Left renal cortex interstitium (tissue), 4 donors: ENCODE results near the gene NKX6-1. TPM values are rescaled to one million over a fixed set of nuclear protein-coding genes. Genes with fewer than 3 reads are reported as not detected.

Experiments
- DNase-seq, 4 donors: peaks; one replicate each; pipeline ENCODE4 v3.0.0-alpha.2; 2013; ENCODE audit warnings: low read depth in 4 of 4, low spot score in 2 of 4, missing footprints in 1 of 4
- polyA plus RNA-seq, 4 donors: library from polyadenylated mRNA; unstranded; fragments of 120-200 nt; gene quantifications; one replicate each; pipeline ENCODE4 v1.2.1, GENCODE V29; 2013; ENCODE audit not compliant: insufficient read length in 4 of 4

Gene NKX6-1
- polyA plus RNA-seq, 4 donors, result 0.05 to 0.13 (median 0.09) TPM

DNA sequence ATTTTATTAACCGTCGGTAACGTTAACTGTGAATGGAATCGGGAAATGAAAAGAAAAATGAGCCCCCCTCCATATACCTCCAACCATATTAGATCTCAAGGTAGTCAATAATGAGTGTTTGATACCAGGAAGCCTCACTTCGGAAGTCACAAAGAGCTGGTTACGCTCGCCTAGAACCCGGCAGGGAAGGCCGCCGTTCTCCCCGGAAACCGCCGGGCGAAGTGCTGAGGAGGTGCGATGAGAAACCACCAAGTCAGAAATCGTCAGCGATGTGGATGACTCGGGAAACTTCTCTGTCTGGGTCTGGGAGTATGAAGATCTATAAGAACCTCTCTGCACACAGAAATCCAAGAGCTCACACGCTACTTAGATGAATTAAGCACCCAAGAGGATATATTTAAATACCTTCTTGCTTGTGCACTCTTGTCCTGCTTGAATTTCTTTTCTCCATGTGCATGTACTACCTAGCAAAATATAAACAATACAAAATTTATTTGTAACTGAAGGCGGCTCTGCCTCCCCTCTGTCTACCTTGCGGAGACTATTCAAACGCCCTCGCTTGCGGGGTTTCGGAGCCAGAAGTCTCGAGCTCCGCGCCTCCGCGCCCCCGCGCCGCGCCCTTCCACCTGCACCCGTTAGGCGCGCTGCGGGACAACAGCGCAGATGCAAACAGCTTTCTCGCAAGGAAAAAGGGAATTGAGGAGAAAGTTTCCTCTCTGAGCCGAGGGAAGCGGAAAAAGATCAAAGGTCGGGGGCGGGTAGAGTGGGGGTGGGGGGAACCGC is 17.8 kb downstream of the NKX6-1 start:
- no peak for DNase-seq

DNA sequence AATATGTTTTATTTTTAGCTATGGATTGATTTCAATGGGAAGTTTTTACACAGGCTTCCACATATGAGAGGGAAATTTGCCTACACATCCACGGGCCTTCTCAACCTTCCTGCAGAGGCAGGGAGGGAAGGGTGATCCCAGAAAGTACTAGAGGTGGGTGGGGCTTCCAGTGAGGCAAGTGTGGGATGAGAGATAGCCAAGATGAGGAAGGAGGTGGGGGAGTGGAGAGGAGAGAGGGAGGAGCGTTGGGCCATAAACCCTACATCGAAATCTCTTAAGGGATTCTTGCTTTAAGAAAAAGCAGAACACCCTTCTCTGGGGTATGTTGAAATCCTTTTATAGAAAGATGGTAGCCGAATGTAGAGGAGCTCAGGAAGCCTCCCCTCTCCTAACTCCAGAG is 19.0 kb downstream of the NKX6-1 start:
- no peak for DNase-seq

DNA sequence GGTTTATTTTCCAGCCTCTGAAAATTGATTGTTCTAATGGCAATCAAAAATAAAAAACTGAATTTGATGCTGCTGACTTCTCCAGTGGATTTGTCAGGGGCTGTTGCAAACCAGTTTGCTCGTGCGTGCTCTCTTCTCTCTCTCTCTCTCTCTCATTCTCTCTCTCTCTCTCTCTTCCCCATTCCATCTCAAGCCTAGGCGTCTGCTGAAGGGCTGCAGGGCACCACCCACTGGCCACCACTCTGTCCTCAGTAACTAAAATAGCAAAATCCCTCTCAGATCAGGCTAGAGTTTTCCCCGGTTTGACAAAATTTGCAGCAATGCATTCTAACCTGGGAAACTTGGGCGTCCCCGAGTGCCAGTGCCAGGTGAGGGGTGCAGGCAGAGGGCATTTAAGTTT is 19.4 kb downstream of the NKX6-1 start:
- no peak for DNase-seq

DNA sequence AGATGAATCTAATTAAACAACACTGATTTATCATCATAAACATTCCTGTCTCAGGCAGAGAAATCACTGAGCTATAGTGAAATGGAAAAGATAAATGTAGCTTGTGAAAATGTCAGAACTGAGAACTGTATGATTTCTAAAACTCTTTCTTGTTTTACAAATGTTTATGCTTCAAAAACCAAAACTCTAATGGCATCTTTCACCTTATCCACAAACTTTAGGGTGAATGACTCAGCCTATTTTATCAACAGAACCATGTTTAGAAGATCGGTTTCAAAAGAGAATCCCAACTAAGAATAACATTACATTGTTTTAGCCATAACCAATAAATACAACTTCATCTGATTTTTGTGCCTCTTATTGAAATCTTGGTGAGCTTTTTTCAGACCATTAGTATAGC is 21.4 kb downstream of the NKX6-1 start:
- DNase-seq, result no peak

DNA sequence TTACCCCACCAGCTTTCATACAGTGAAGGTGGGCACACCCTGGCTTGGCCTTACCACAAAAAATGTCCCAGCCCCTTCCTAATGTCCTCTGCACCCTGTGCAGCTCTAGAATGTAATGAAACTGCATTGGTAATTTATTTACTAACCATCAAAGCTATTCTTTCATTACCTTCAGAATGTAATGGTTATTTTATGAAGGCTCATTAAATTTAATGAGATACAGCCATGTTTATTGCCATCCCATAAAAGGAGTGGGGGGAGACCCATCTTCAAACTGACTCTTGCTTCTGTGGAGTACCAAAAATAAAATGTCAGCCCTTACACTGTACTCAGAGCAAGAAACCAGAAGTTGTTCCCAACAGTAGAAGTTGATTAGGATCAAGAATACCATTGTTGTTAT is 25.0 kb downstream of the NKX6-1 start:
- DNase-seq, result no peak

DNA sequence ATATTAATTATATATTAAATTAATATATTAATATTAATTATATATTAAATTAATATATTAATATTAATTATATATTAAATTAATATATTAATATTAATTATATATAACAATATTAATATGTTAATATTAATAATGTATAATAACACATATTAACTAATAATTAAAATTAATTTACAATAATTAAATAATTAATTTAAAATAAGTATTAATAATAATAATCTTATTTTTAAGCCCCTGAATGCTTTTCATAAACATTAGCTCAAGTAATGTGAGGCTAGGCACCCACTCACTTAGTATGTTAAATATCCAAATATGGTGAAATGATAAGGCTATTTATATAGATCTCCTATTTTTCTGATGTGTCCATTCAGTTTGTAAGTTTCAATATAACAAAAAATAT is 26.9 kb downstream of the NKX6-1 start:
- no peak for DNase-seq

DNA sequence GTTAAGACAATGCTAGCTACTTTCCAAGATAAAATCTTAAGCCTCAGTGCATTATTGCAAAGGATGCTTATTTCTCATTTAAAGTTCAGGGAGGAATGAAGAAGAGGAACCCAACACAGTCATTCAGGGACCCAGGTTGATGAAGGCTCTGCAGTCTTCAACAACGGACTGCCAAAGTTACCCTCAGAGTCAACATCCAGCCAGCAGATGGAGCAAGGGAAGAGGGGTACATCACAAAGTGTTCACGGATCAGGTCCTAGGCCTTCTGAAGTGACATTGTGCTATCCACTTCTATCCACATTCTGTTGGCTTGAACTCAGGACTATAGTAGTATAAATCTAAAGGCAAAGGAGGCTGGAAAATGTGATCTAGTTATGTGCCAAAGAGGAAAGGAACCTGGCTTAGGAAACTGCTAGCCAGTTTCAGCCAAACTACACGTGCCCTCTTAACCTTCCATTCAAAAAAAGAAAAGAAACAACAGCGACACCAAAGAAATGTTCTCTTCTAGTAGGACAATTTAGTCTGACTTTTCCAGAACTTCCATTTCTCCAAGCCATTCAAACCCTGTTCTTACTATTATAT is 28.8 kb downstream of the NKX6-1 start:
- DNase-seq, result no peak

DNA sequence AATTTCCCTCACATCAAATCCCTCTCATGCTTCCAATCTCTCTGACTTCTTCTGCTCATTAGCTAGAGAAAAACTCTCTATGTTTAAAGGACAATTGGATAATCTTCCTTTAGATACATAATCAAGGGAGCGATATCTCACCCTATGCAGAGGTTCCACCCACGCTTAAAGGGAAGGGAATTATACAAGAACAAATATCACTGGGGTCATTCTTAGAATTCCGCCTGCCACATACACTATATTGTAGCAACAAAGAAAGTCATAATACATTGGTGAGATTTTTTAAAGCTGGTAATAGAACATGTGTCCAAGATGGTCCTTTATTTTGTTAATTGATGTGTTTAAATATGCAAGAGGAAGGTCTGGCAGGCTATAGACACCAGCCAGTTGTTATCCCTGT is 31.5 kb downstream of the NKX6-1 start:
- no peak for DNase-seq

DNA sequence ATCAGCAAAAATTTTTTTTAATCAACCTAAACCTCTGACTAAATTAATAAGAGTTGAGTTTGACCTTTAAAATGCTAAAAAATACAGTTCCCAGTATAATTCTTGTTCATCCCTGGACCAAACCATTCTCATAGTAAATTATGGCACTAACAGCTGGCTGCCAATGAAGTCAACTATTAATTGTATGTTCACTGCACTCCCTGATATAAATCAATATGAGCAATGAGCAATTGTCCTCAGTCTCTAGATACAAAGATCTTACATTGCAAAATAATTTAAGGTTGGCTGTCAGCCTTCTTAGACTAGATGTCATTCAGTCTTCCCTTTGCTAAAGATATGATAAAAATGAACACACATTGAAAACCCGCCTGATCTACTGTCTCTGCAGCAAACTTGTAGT is 39.3 kb downstream of the NKX6-1 start:
- no peak for DNase-seq

DNA sequence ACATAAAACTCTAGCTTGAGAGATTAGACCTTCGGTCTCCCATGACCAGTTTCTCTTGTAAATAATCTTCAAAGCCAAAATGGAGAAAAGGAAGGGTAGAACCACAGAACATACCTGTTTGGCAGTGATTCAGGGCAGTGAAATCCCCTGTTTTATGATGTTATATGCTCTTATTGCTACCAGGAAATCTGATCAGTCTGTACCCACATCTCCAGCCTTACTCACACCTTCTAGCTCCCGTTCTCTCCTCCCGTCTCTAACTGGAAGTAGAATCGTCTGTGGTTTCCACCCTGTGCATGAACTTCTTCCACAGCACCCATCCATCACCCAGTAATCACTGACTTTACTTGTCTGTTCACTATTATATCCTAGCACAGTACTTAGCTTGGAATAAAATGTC is 42.9 kb downstream of the NKX6-1 start:
- DNase-seq, result no peak

DNA sequence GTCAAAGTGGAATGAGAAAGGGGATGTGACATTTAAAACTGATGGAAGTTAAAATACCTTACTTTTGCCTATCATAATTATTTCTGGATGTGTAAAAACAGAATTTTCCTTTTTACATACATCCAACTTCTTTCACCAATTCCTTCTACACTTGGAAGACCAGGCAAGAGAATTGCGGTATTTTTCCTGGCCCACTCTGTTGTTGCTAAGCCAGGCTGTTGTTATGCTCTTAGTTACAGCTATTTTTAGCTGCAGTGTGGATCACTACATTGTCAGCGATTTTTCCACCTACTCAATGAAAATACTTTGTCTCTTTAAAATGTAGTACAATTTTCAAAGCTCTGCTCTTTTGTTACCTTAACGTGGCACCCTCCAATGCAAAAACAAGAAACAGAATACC is 43.4 kb downstream of the NKX6-1 start:
- DNase-seq, result no peak

DNA sequence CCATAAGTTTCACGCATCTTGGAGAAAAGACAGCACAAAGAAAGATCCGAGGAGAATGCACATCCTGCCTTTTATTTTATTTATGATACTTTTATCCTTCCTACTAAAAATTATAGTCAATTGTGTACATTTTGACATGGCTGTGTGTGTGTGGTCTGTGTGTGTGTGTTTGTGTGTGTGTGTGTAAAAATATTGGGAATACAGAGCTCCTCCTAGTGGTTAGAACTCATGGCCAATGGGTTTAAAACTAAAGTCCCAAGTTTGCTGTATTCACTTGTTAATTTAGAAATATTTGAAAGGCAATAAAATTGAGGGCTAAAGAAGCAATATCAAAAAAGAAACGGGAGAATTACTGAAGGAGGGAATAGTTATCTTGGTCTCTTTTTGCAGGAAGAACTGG is 47.5 kb downstream of the NKX6-1 start:
- no peak for DNase-seq

DNA sequence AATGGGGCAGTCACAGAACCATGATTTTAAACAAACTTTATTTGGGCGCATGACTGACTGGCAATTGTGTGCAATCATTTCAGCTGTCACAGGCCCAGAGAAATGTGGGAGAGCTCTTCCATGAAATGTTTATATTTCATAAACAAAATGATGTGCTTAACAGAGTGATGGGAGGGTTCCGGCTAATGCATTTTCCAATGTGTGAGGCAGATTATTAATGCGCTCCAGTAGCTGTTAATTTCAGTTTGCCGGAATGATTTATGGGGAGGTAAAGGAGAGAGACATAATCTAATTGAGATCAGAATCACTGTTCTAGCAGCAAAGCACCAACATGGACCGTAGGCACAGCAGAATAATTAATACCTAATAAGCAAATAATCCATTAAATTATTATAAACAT is 55.6 kb downstream of the NKX6-1 start:
- no peak for DNase-seq

DNA sequence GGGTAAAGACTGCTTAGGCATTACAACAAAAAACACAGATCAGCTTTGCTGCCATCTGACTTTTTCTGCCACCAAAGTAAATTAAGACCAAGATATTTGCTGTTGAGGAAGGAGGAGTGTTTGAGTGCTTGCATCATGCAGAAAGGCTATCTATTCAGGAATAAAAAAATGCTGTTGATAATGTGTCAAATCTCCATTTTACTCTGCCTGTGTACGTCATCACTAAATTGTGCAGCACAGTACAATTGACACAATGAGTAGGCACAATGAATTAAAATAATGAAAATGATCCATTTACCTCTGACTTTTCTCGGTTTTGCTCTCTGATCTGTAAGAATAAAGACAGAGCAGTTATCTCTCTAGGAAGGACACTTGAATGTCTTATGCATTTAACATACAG is 56.3 kb downstream of the NKX6-1 start:
- no peak for DNase-seq

Other genes with a start within 250 kb of the NKX6-1 start
- 10 to 100 TPM; 24.3 to 28.9 (median 26.7) TPM for gene CDS1, start 83.8 kb upstream of the NKX6-1 start, polyA plus RNA-seq